GM12878 (cell line): Measurements from ENCODE around the gene TULP4. TPM values are rescaled to one million over a fixed set of nuclear protein-coding genes. Genes with fewer than 3 reads are reported as not detected.

ENCODE experiments used
- ATAC-seq: fragments of 200-7000 bp; cut with Tn5 transposase; 3 replicates; pipeline ENCODE4 v1.9.1; 2020; ENCODE audit warnings: mild to moderate bottlenecking, moderate library complexity
- BruUV-seq: library from RNA; stranded (reverse); fragments of 400-500 nt; replicated peaks from 2 replicates; lab custom pipeline; 2021; lab: Mats Ljungman, UMichigan
- CTCF ChIA-PET: fragments of 300-600 bp; sonication (Branson Sonifier 250); formaldehyde crosslinking; extraction: SDS; loops from one replicate; lab custom pipeline; 2021; ENCODE audit warnings: inconsistent platforms; lab: Yijun Ruan, JAX
- POLR2A ChIA-PET: fragments of 350-600 bp; formaldehyde crosslinking; extraction: SDS; loops from one replicate; lab custom pipeline; 2021; ENCODE audit warnings: inconsistent platforms; lab: Charles Lee
- RAD21 ChIA-PET: fragments of 300-600 bp; sonication (Branson Sonifier 250); formaldehyde crosslinking; loops from one replicate; lab custom pipeline; 2023; ENCODE audit warnings: antibody characterized with exemption; ENCODE audit not compliant: unreplicated experiment; lab: Charles Lee
- SMC1A ChIA-PET: fragments of 300-600 bp; sonication (Branson Sonifier 250); formaldehyde crosslinking; loops from one replicate; lab custom pipeline; 2023; ENCODE audit not compliant: unreplicated experiment, uncharacterized antibody; lab: Charles Lee
- DNase-seq: peaks from one replicate; pipeline ENCODE4 v3.0.0-alpha.2; 2011; ENCODE audit warnings: low read depth, low spot score
- FAIRE-seq: peaks from 3 replicates; lab custom pipeline; 2011; peaks lifted over from hg19 to GRCh38; lab: Jason Lieb, UNC
- H2AFZ ChIP-seq: 2 replicates; pipeline ENCODE4 v1.6.0; 2011; ENCODE audit warnings: low read depth, low read length, control low read depth; ENCODE audit not compliant: control insufficient read depth
- H3K27ac ChIP-seq: 2 replicates; pipeline ENCODE4 v1.5.1; 2011; ENCODE audit warnings: control low read depth; ENCODE audit not compliant: control insufficient read depth, insufficient read depth
- H3K27me3 ChIP-seq, 2 experiments: replicated peaks in 1 of 2; 2 replicates each; pipeline versions ENCODE4 v1.6.0 to v1.6.1; 2011; ENCODE audit warnings: low read length in 1 of 2; ENCODE audit not compliant: control insufficient read depth in 2 of 2, insufficient read depth in 2 of 2
- H3K36me3 ChIP-seq, 2 experiments: 2 replicates each; pipeline ENCODE4 v1.5.1; 2011; ENCODE audit warnings: low read length in 1 of 2; ENCODE audit not compliant: control insufficient read depth in 2 of 2, insufficient read depth in 2 of 2
- H3K4me1 ChIP-seq: 2 replicates; pipeline ENCODE4 v1.6.1; 2011; ENCODE audit warnings: mild to moderate bottlenecking, low read length, moderate library complexity, mixed read lengths; ENCODE audit not compliant: control insufficient read depth, insufficient read depth
- H3K4me2 ChIP-seq: 2 replicates; pipeline ENCODE4 v1.6.0; 2011; ENCODE audit warnings: control low read depth; ENCODE audit not compliant: control insufficient read depth, insufficient read depth
- H3K4me3 ChIP-seq: fragments of 200-600 bp; sonication (generic); 2 replicates; pipeline ENCODE4 v1.5.1; 2016
- H3K79me2 ChIP-seq: 2 replicates; pipeline ENCODE4 v1.6.0; 2011; ENCODE audit warnings: low read length; ENCODE audit not compliant: control insufficient read depth, insufficient read depth
- H3K9ac ChIP-seq: 2 replicates; pipeline ENCODE4 v1.8.0; 2011; ENCODE audit warnings: low read length, control low read depth, mixed read lengths; ENCODE audit not compliant: control insufficient read depth, insufficient read depth
- H3K9me3 ChIP-seq: replicated peaks from 3 replicates; pipeline ENCODE4 v1.5.1; 2011; ENCODE audit warnings: mild to moderate bottlenecking, low read length; ENCODE audit not compliant: control insufficient read depth, insufficient read depth
- H4K20me1 ChIP-seq: 2 replicates; pipeline ENCODE4 v1.6.0; 2011; ENCODE audit not compliant: control insufficient read depth, insufficient read depth
- GATAD2B ChIP-seq: fragments of 450-650 bp; conservative IDR thresholded peaks from 2 replicates; pipeline ENCODE4 v1.6.1; 2017; ENCODE audit warnings: low read depth, mild to moderate bottlenecking, moderate library complexity
- NRF1 ChIP-seq: conservative IDR thresholded peaks from 2 replicates; pipeline ENCODE4 v1.6.1; 2011; ENCODE audit warnings: mild to moderate bottlenecking, low read depth, low read length, improper control_type of control experiment
- WGBS: methylation state at CpG from one replicate; pipeline ENCODE4 v1.1.6; 2016; ENCODE audit warnings: low lambda C conversion rate; ENCODE audit not compliant: insufficient replicate concordance, insufficient coverage; ENCODE audit errors: missing lambda C conversion rate; 5-methylcytosine and 5-hydroxymethylcytosine counted together
- in situ Hi-C: fragments of 300-500 bp; cut with MboI; formaldehyde crosslinking; loops from 9 replicates; pipeline ENCODE4 v1.14.3; 2018; ENCODE audit warnings: mixed read lengths
- intact Hi-C: fragments of 100-400 bp; cut with micrococcal nuclease; formaldehyde crosslinking; loops from one replicate; pipeline ENCODE4 v1.14.2; 2022; ENCODE audit not compliant: unreplicated experiment
- polyA plus RNA-seq, 11 experiments: library from polyadenylated mRNA; depleted of rRNA in 4 of 11; unstranded in 6 of 11; stranded (reverse) in 5 of 11; fragments of >200 nt; fragmentation: Nextera tagmentation in 4 of 11; fragmentation: Illumina TruSeq in 1 of 11; extraction: Ambion mirVana in 4 of 11; extraction: Trizol in 1 of 11; gene quantifications; 1 replicate in 1 of 11; 2 replicates in 10 of 11; pipeline versions ENCODE4 v1.2.1 to v1.2.3, GENCODE V29; 2011 to 2016; ENCODE audit warnings: inconsistent platforms in 2 of 11, missing spikeins in 2 of 11, low read depth in 1 of 11
- total RNA-seq, 4 experiments: library from RNA; depleted of rRNA in 3 of 4; stranded (reverse); fragments of >200 nt in 3 of 4; fragmentation: Illumina TruSeq in 1 of 4; extraction: Trizol in 1 of 4; gene quantifications; 2 replicates each; pipeline versions ENCODE4 v1.2.1 to v1.2.3, GENCODE V29; 2013 to 2021
- TF ChIP-seq, protein P1 (sequence below): IDR thresholded peaks from 2 replicates; pipeline ENCODE4 v1.6.1; 2012; ENCODE audit warnings: improper control_type of control experiment, low read depth, low read length; ENCODE audit not compliant: insufficient replicate concordance

TULP4 gene
- total and polyA plus RNA-seq, 10 of the 15 experiments (the other 5 are each of a cell fraction or from before 2014, with no cell fraction given), result 0.73 to 31.8 (median 14.0) TPM

DNA sequence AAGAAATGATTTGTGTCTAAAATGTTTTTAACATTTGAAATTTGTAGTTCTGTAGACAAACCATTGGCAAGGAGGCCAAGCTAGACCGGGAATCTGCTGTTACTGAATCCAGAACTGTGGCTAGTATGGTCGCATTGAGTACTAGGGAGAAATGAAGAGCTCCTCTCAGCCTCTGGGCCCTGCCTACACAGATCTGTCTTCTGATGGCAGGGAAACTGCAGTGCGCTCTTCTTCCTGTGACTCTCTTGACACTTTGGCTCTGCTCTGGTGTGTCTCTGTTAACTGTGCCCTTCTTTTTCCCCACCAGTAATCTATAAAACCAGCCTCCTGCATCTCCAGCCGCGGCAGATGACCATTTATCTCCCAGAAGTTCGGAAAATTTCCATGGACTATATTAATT, 186.1 kb downstream of the TULP4 start:
- ChIA-PET SMC1A (interaction anchor here (0.8 to 1.1 kb wide), 3 partner anchors 23 to 277 kb away, joined by 3 to 4 read pairs (median 4); no protein-coding TSS in a partner anchor), RAD21 (interaction anchor here (0.8 to 1.3 kb wide), 2 partner anchors 23 to 277 kb away, joined by 3 to 4 read pairs; no protein-coding TSS in a partner anchor), CTCF (interaction anchor here (0.6 to 3.8 kb wide), 3 partner anchors 10 to 278 kb away, joined by 3 to 23 read pairs (median 4); no protein-coding TSS in a partner anchor), POLR2A (no interaction called here)
- intact Hi-C loops (no loop called here), in situ Hi-C loops (no loop called here)
- H2AFZ ChIP-seq, result no peak overlapping the region
- 99% methylated on average over 6 of the region's 6 CpGs for WGBS
- no peak for TF ChIP-seq NRF1
- TF ChIP-seq, protein P1, sequence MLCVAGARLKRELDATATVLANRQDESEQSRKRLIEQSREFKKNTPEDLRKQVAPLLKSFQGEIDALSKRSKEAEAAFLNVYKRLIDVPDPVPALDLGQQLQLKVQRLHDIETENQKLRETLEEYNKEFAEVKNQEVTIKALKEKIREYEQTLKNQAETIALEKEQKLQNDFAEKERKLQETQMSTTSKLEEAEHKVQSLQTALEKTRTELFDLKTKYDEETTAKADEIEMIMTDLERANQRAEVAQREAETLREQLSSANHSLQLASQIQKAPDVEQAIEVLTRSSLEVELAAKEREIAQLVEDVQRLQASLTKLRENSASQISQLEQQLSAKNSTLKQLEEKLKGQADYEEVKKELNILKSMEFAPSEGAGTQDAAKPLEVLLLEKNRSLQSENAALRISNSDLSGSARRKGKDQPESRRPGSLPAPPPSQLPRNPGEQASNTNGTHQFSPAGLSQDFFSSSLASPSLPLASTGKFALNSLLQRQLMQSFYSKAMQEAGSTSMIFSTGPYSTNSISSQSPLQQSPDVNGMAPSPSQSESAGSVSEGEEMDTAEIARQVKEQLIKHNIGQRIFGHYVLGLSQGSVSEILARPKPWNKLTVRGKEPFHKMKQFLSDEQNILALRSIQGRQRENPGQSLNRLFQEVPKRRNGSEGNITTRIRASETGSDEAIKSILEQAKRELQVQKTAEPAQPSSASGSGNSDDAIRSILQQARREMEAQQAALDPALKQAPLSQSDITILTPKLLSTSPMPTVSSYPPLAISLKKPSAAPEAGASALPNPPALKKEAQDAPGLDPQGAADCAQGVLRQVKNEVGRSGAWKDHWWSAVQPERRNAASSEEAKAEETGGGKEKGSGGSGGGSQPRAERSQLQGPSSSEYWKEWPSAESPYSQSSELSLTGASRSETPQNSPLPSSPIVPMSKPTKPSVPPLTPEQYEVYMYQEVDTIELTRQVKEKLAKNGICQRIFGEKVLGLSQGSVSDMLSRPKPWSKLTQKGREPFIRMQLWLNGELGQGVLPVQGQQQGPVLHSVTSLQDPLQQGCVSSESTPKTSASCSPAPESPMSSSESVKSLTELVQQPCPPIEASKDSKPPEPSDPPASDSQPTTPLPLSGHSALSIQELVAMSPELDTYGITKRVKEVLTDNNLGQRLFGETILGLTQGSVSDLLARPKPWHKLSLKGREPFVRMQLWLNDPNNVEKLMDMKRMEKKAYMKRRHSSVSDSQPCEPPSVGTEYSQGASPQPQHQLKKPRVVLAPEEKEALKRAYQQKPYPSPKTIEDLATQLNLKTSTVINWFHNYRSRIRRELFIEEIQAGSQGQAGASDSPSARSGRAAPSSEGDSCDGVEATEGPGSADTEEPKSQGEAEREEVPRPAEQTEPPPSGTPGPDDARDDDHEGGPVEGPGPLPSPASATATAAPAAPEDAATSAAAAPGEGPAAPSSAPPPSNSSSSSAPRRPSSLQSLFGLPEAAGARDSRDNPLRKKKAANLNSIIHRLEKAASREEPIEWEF, result no peak
- TF ChIP-seq GATAD2B, result no peak
- no peaks in the 10 kb centered on the region for H3K4me1 ChIP-seq
- H3K9ac ChIP-seq, result no peak overlapping the region
- BruUV-seq, result no TSS peak
- no peaks in the 10 kb centered on the region for H3K9me3 ChIP-seq
- DNase-seq, result no peak
- ATAC-seq, result no peak
- no peak overlapping the region for H3K4me2 ChIP-seq
- H3K79me2 ChIP-seq, result no peaks in the 10 kb centered on the region
- no peaks in the 10 kb centered on the region for H3K27me3 ChIP-seq
- no peak for FAIRE-seq
- no peak overlapping the region for H3K27ac ChIP-seq
- H4K20me1 ChIP-seq, result no peaks in the 10 kb centered on the region
- H3K4me3 ChIP-seq, result no peak overlapping the region
- peaks cover 0 to 6% of the 10 kb centered on the region in 2 experiments; a peak in 2 of 4 replicates for H3K36me3 ChIP-seq
